Measurements from ENCODE around the gene IFI35. TPM values are rescaled to one million over a fixed set of nuclear protein-coding genes. Genes with fewer than 3 reads are reported as not detected.

IFI35 gene
- total and polyA plus RNA-seq, 9 of the 15 experiments (the other 6 are each of a cell fraction or from before 2014, with no cell fraction given), result 4.4 to 13.1 (median 10.2) TPM

GRCh38 chr17:42964161-42964932, 42.2 kb upstream of the IFI35 start, which contains the start of gene AARSD1 (continued):
- TF ChIP-seq RNF219 (CRISPR knock-in tag; IDR thresholded peaks at IDR 0.05), result no peak
- TF ChIP-seq THRAP3 (IDR thresholded peaks at IDR 0.05; ENCODE audit: borderline replicate concordance), result no peak; the same call in none of the 2 replicates
- TF ChIP-seq ATF1 (CRISPR knock-in tag; IDR thresholded peaks at IDR 0.05), result peak; percentile 73; the same call in 1 of the 2 replicates
- peak; percentile 97 for TF ChIP-seq ATF1 (tag; IDR thresholded peaks at IDR 0.05)
- TF ChIP-seq AFF1 (IDR thresholded peaks at IDR 0.05; ENCODE audit: low read depth in 1 of 2, partially characterized antibody in 2 of 2), result peak in 1 of 2 experiments; percentile 12
- no peak for TF ChIP-seq ZNF41 (CRISPR knock-in tag; conservative IDR thresholded peaks at IDR 0.05)
- peak; percentile 90 to 95 for TF ChIP-seq MNT (conservative IDR thresholded peaks at IDR 0.05)
- peak; percentile 67 for TF ChIP-seq HCFC1 (IDR thresholded peaks at IDR 0.05; ENCODE audit: low read depth, low read length)
- peak; percentile 60; the same call in 1 of the 2 replicates for TF ChIP-seq ETS1 (conservative IDR thresholded peaks at IDR 0.05; ENCODE audit: control insufficient read depth, low read depth, low read length)
- TF ChIP-seq NFE2 (IDR thresholded peaks at IDR 0.05; ENCODE audit: low read depth), result 0 out of 2 replicates have a peak, but pooled peaks have one; percentile 15
- peak; percentile 49; the same call in 1 of the 2 replicates for TF ChIP-seq CTBP1 (IDR thresholded peaks at IDR 0.05; ENCODE audit: borderline replicate concordance)
- peak; percentile 82 for TF ChIP-seq MXI1 (IDR thresholded peaks at IDR 0.05; ENCODE audit: low read depth, low read length)
- peak; percentile 95 for TF ChIP-seq SUPT5H (IDR thresholded peaks at IDR 0.05)
- peak; percentile 48 to 75; a peak in 2 of 4 replicates for TF ChIP-seq FOXK2 (conservative IDR thresholded peaks at IDR 0.05 in 1 of 2, IDR thresholded peaks at IDR 0.05 in 1 of 2; ENCODE audit: low read depth in 2 of 2)
- TF ChIP-seq PHF8 (IDR thresholded peaks at IDR 0.05; ENCODE audit: borderline replicate concordance, low read length), result peak; percentile 77; the same call in 1 of the 2 replicates
- TF ChIP-seq MTA3 (IDR thresholded peaks at IDR 0.05; ENCODE audit: borderline replicate concordance), result peak; percentile 98
- TF ChIP-seq NR3C1 (CRISPR knock-in tag; IDR thresholded peaks at IDR 0.05), result no peak
